HepG2 (cell line): ENCODE data around the gene RNF133. TPM values are rescaled to one million over a fixed set of nuclear protein-coding genes. Genes with fewer than 3 reads are reported as not detected.

Source experiments
- ATAC-seq: fragments of 200-7000 bp; cut with Tn5 transposase; 3 replicates; pipeline ENCODE4 v1.9.1; 2020; ENCODE audit warnings: mild to moderate bottlenecking, moderate library complexity
- BruUV-seq: library from RNA; stranded (reverse); fragments of 400-500 nt; replicated peaks from 2 replicates; lab custom pipeline; 2021; lab: Mats Ljungman, UMichigan
- CTCF ChIA-PET: fragments of 300-600 bp; formaldehyde crosslinking; extraction: SDS; loops from one replicate; lab custom pipeline; 2021; ENCODE audit warnings: low total read pairs, inconsistent platforms, low intra/inter-chr PET ratio; lab: Yijun Ruan, JAX
- POLR2A ChIA-PET: fragments of 350-600 bp; sonication (Branson Sonifier 250); formaldehyde crosslinking; loops from one replicate; lab custom pipeline; 2020; ENCODE audit warnings: antibody characterized with exemption, inconsistent platforms; lab: Yijun Ruan, JAX
- DNase-seq: peaks from one replicate; pipeline ENCODE4 v3.0.0-alpha.2; 2015; ENCODE audit warnings: low spot score
- FAIRE-seq: peaks from 3 replicates; lab custom pipeline; 2011; peaks lifted over from hg19 to GRCh38; lab: Jason Lieb, UNC
- H2AFZ ChIP-seq: one replicate; pipeline ENCODE4 v1.6.1; 2011; ENCODE audit warnings: low read length, inconsistent platforms
- H3K27ac ChIP-seq: fragments of 300-600 bp; 3 replicates; pipeline ENCODE4 v1.8.0; 2011; ENCODE audit warnings: mixed run types, mild to moderate bottlenecking, mixed read lengths, low read length, inconsistent platforms; ENCODE audit not compliant: insufficient read depth; ENCODE audit errors: extremely low read length
- H3K27me3 ChIP-seq, 2 experiments: fragments of 200-600 bp in 1 of 2; 2 replicates in 1 of 2; 3 replicates in 1 of 2; pipeline versions ENCODE4 v1.6.0 to v1.8.0; 2011; ENCODE audit warnings: low read length in 2 of 2, mild to moderate bottlenecking in 2 of 2, moderate library complexity in 2 of 2, inconsistent platforms in 1 of 2; ENCODE audit not compliant: insufficient read depth in 2 of 2, control insufficient read depth in 1 of 2
- H3K36me3 ChIP-seq, 2 experiments: fragments of 200-600 bp in 1 of 2; replicated peaks in 1 of 2; 2 replicates in 1 of 2; 3 replicates in 1 of 2; pipeline versions ENCODE4 v1.5.1 to v1.8.0; 2011; ENCODE audit warnings: low read length in 2 of 2, inconsistent platforms in 1 of 2; ENCODE audit not compliant: insufficient read depth in 2 of 2, control insufficient read depth in 1 of 2
- H3K4me1 ChIP-seq: 2 replicates; pipeline ENCODE4 v1.5.1; 2012; ENCODE audit warnings: low read length, inconsistent platforms; ENCODE audit not compliant: insufficient read depth
- H3K4me2 ChIP-seq: 2 replicates; pipeline ENCODE4 v1.6.0; 2011; ENCODE audit warnings: low read depth, low read length, inconsistent platforms
- H3K4me3 ChIP-seq, 3 experiments: fragments of 200-600 bp in 1 of 3; sonication (generic), shearing (Covaris generic) in 1 of 3; replicated peaks in 1 of 3; 2 replicates each; pipeline ENCODE4 v1.5.1; 2011 to 2016; ENCODE audit warnings: low read length in 3 of 3, inconsistent platforms in 2 of 3, low read depth in 2 of 3, mild to moderate bottlenecking in 2 of 3, control low read depth in 1 of 3, mixed read lengths in 1 of 3; ENCODE audit not compliant: insufficient read depth in 1 of 3
- H3K79me2 ChIP-seq: one replicate; pipeline ENCODE4 v1.6.1; 2011; ENCODE audit warnings: low read length, inconsistent platforms; ENCODE audit not compliant: insufficient read depth
- H3K9ac ChIP-seq: 2 replicates; pipeline ENCODE4 v1.6.0; 2011; ENCODE audit warnings: mild to moderate bottlenecking, low read depth, low read length, inconsistent platforms; ENCODE audit not compliant: insufficient read depth
- H3K9me3 ChIP-seq: 2 replicates; pipeline ENCODE4 v1.5.1; 2012; ENCODE audit warnings: mild to moderate bottlenecking, low read length
- H4K20me1 ChIP-seq: 2 replicates; pipeline ENCODE4 v1.6.0; 2011; ENCODE audit warnings: inconsistent platforms, mild to moderate bottlenecking, low read length, moderate library complexity; ENCODE audit not compliant: insufficient read depth
- HOXA3 ChIP-seq: sonication (generic); formaldehyde crosslinking; IDR thresholded peaks from 2 replicates; pipeline ENCODE4 v1.5.0; 2020; ENCODE audit warnings: missing genetic modification reagents
- IRF2 ChIP-seq: IDR thresholded peaks from 2 replicates; pipeline ENCODE4 v1.6.1; 2018; ENCODE audit warnings: missing genetic modification reagents, missing compliant biosample characterization
- ISL2 ChIP-seq: sonication (generic); formaldehyde crosslinking; IDR thresholded peaks from 2 replicates; pipeline ENCODE4 v1.5.0; 2020; ENCODE audit warnings: missing genetic modification reagents
- MYC ChIP-seq: sonication (generic); formaldehyde crosslinking; IDR thresholded peaks from 2 replicates; pipeline ENCODE4 v1.9.0; 2021; ENCODE audit warnings: missing genetic modification reagents, borderline replicate concordance
- SETDB1 ChIP-seq: sonication (generic); formaldehyde crosslinking; IDR thresholded peaks from 2 replicates; pipeline ENCODE4 v1.5.1; 2020; ENCODE audit warnings: missing genetic modification reagents, mild to moderate bottlenecking, borderline replicate concordance
- SKI ChIP-seq: fragments of 450-650 bp; IDR thresholded peaks from one replicate; pipeline ENCODE4 v1.6.1; 2018; ENCODE audit warnings: mild to moderate bottlenecking; ENCODE audit not compliant: partially characterized antibody
- ZNF124 ChIP-seq: sonication (generic); formaldehyde crosslinking; IDR thresholded peaks from 2 replicates; pipeline ENCODE4 v1.4.0; 2020; ENCODE audit warnings: missing genetic modification reagents
- ZNF143 ChIP-seq: sonication (generic); formaldehyde crosslinking; IDR thresholded peaks from 2 replicates; pipeline ENCODE4 v1.4.0; 2020; ENCODE audit warnings: missing genetic modification reagents
- ZNF251 ChIP-seq: sonication (generic); formaldehyde crosslinking; IDR thresholded peaks from 2 replicates; pipeline ENCODE4 v1.9.0; 2021; ENCODE audit warnings: mild to moderate bottlenecking, missing genetic modification reagents
- ZNF263 ChIP-seq: sonication (generic); formaldehyde crosslinking; IDR thresholded peaks from 2 replicates; pipeline ENCODE4 v1.4.0; 2020; ENCODE audit warnings: missing genetic modification reagents
- ZNF296 ChIP-seq: sonication (generic); formaldehyde crosslinking; conservative IDR thresholded peaks from 2 replicates; pipeline ENCODE4 v1.5.0; 2020; ENCODE audit warnings: mild to moderate bottlenecking, missing genetic modification reagents
- WGBS: methylation state at CpG from one replicate; pipeline ENCODE4 v1.1.6; 2017; ENCODE audit warnings: low lambda C conversion rate; 5-methylcytosine and 5-hydroxymethylcytosine counted together
- in situ Hi-C: cut with HindIII; loops from 2 replicates; pipeline ENCODE4 v1.10.0; 2017; ENCODE audit warnings: low pct_unique_long_range_greater_than_20kb; ENCODE audit not compliant: extremely low pct_ligation_motif_present
- intact Hi-C: fragments of 100-400 bp; cut with micrococcal nuclease; formaldehyde crosslinking; loops from one replicate; pipeline ENCODE4 v1.10.0; 2022; ENCODE audit not compliant: unreplicated experiment
- polyA plus RNA-seq, 8 experiments: library from polyadenylated mRNA; depleted of rRNA in 3 of 8; stranded (reverse) in 7 of 8; unstranded in 1 of 8; fragments of >200 nt; fragmentation: Illumina TruSeq in 4 of 8; extraction: Trizol in 4 of 8; gene quantifications; 2 replicates each; pipeline versions ENCODE4 v1.2.1 to v1.2.3, GENCODE V29; 2011 to 2016; ENCODE audit warnings: low read depth in 4 of 8, missing spikeins in 1 of 8, mixed read lengths in 1 of 8; ENCODE audit not compliant: insufficient read depth in 1 of 8
- total RNA-seq, 5 experiments: library from RNA; depleted of rRNA; stranded (reverse); fragments of >200 nt; fragmentation: Illumina TruSeq; extraction: Trizol; gene quantifications; 2 replicates each; pipeline ENCODE4 v1.2.3, GENCODE V29; 2016; ENCODE audit warnings: low read depth in 1 of 5
- TF ChIP-seq, protein P1 (sequence below): sonication (generic); formaldehyde crosslinking; IDR thresholded peaks from 2 replicates; pipeline ENCODE4 v1.4.0; 2020; ENCODE audit warnings: mild to moderate bottlenecking, low read depth, missing genetic modification reagents
- TF ChIP-seq, protein P2 (sequence below): IDR thresholded peaks from 2 replicates; pipeline ENCODE4 v1.6.1; 2016; ENCODE audit warnings: low read depth
- TF ChIP-seq, protein P3 (sequence below): sonication (generic); formaldehyde crosslinking; conservative IDR thresholded peaks from 2 replicates; pipeline ENCODE4 v1.4.0; 2020; ENCODE audit warnings: missing genetic modification reagents

The RNF133 gene
- total and polyA plus RNA-seq, 2 of the 13 experiments (the other 11 are each of a cell fraction or from before 2014, with no cell fraction given), result 0.13 to 1.00 TPM

DNA sequence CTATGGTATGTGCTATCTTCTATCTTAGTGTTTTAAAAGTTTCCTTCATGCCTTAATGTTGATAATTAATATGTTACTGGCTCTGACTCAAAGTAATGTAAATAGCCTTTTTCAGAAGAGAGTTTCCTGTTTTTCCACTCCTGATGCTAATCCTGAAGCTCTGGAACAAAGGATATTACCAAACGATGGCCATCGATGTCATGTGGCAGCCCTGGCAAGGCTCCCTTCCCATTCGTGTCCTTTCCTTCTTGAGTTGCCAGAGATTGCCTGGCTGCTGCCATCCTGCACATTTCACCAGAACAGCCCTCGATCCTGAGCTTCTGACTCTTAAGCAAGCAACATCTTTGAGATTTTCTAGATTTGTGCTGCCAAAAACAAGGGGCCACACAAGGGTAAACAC, 46.0 kb downstream of the RNF133 start:
- Histone ChIP-seq H3K27ac (no peak overlapping the region), H3K36me3 (no peaks in the 10 kb centered on the region; a peak in 2 of 5 replicates), H3K9ac (no peak overlapping the region), H4K20me1 (no peaks in the 10 kb centered on the region), H3K27me3 (no peaks in the 10 kb centered on the region), H3K4me3 (no peak overlapping the region), H3K9me3 (no peaks in the 10 kb centered on the region), H3K4me1 (peaks cover 17% of the 10 kb centered on the region), H3K79me2 (no peaks in the 10 kb centered on the region), H2AFZ (no peak overlapping the region), H3K4me2 (no peak overlapping the region)
- WGBS, result 91% methylated on average over 4 of the region's 4 CpGs
- TF ChIP-seq, protein P1, sequence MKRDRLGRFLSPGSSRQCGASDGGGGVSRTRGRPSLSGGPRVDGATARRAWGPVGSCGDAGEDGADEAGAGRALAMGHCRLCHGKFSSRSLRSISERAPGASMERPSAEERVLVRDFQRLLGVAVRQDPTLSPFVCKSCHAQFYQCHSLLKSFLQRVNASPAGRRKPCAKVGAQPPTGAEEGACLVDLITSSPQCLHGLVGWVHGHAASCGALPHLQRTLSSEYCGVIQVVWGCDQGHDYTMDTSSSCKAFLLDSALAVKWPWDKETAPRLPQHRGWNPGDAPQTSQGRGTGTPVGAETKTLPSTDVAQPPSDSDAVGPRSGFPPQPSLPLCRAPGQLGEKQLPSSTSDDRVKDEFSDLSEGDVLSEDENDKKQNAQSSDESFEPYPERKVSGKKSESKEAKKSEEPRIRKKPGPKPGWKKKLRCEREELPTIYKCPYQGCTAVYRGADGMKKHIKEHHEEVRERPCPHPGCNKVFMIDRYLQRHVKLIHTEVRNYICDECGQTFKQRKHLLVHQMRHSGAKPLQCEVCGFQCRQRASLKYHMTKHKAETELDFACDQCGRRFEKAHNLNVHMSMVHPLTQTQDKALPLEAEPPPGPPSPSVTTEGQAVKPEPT (CRISPR knock-in tag), result no peak
- TF ChIP-seq, protein P2, sequence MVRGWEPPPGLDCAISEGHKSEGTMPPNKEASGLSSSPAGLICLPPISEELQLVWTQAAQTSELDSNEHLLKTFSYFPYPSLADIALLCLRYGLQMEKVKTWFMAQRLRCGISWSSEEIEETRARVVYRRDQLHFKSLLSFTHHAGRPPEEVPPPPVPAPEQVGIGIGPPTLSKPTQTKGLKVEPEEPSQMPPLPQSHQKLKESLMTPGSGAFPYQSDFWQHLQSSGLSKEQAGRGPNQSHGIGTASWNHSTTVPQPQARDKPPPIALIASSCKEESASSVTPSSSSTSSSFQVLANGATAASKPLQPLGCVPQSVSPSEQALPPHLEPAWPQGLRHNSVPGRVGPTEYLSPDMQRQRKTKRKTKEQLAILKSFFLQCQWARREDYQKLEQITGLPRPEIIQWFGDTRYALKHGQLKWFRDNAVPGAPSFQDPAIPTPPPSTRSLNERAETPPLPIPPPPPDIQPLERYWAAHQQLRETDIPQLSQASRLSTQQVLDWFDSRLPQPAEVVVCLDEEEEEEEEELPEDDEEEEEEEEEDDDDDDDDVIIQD (CRISPR knock-in tag), result peak; percentile 59; the same call in 1 of the 2 replicates
- FAIRE-seq (no peak), ATAC-seq (no peak), DNase-seq (no peak)
- intact Hi-C loops (no loop called here), in situ Hi-C loops (no loop called here)
- ChIA-PET CTCF (no interaction called here), POLR2A (no interaction called here)
- BruUV-seq, result no TSS peak

DNA sequence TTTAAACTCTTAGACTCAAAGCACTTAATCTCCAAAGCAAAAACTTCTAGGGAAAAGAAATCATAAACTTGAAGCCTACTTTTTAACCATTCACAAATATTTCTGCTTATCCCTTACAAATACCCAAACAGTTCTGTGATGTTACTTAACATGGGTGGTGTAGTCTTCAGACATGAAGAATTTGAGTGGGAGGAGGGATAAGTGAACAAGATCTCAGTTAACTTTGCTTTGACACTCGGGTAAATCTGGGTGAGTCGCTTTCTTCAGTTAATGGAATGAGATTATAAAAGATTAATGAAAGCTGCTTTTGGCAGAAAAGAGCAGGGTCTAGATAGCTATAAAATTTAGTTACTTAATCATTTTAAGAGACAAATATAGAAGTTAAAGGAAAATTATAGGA, 47.5 kb downstream of the RNF133 start:
- Histone ChIP-seq H3K27me3 (no peaks in the 10 kb centered on the region), H4K20me1 (no peaks in the 10 kb centered on the region), H3K9ac (no peak overlapping the region), H3K4me2 (no peak overlapping the region), H2AFZ (no peak overlapping the region), H3K79me2 (no peaks in the 10 kb centered on the region), H3K4me1 (peaks cover 19% of the 10 kb centered on the region), H3K27ac (no peak overlapping the region), H3K36me3 (no peaks in the 10 kb centered on the region; a peak in 2 of 5 replicates), H3K9me3 (no peaks in the 10 kb centered on the region), H3K4me3 (no peak overlapping the region)
- CTCF ChIA-PET, result no interaction called here
- 95% methylated on average over 2 of the region's 2 CpGs for WGBS
- intact Hi-C loops, result no loop called here
- in situ Hi-C loops, result no loop called here
- no TSS peak for BruUV-seq
- no peak for DNase-seq
- POLR2A ChIA-PET, result no interaction called here
- no peak for FAIRE-seq
- ATAC-seq, result no peak
- no peak for TF ChIP-seq ISL2
- TF ChIP-seq ZNF263 (CRISPR knock-in tag), result no peak
- no peak for TF ChIP-seq ZNF124 (CRISPR knock-in tag)
- no peak for TF ChIP-seq ZNF251 (CRISPR knock-in tag)
- TF ChIP-seq SKI, result no peak
- no peak for TF ChIP-seq SETDB1 (CRISPR knock-in tag)
- TF ChIP-seq IRF2 (CRISPR knock-in tag), result no peak
- TF ChIP-seq ZNF296 (CRISPR knock-in tag), result no peak
- TF ChIP-seq HOXA3 (CRISPR knock-in tag), result no peak
- no peak for TF ChIP-seq MYC (CRISPR knock-in tag)
- TF ChIP-seq ZNF143 (CRISPR knock-in tag), result no peak
- TF ChIP-seq, protein P3, sequence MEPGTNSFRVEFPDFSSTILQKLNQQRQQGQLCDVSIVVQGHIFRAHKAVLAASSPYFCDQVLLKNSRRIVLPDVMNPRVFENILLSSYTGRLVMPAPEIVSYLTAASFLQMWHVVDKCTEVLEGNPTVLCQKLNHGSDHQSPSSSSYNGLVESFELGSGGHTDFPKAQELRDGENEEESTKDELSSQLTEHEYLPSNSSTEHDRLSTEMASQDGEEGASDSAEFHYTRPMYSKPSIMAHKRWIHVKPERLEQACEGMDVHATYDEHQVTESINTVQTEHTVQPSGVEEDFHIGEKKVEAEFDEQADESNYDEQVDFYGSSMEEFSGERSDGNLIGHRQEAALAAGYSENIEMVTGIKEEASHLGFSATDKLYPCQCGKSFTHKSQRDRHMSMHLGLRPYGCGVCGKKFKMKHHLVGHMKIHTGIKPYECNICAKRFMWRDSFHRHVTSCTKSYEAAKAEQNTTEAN (CRISPR knock-in tag), result no peak
